SK-N-SH treated with all-trans-retinoic acid at 6 μM for 48 hours (cell line): ENCODE data around the gene SLC25A10.

ENCODE experiments used
- ATAC-seq: fragments of 200-7000 bp; cut with Tn5 transposase; 3 replicates; pipeline ENCODE4 v1.9.1; 2020; ENCODE audit warnings: mild to moderate bottlenecking, moderate library complexity
- ARNTL ChIP-seq: fragments of 450-650 bp; formaldehyde crosslinking; IDR thresholded peaks from 2 replicates; pipeline ENCODE4 v1.5.0; 2020; ENCODE audit warnings: low read depth, mild to moderate bottlenecking, moderate library complexity, borderline replicate concordance
- BACH2 ChIP-seq: fragments of 250-450 bp; sonication (Bioruptor Pico); IDR thresholded peaks from 2 replicates; pipeline ENCODE4 v1.9.0; 2021; ENCODE audit warnings: mild to moderate bottlenecking, borderline replicate concordance
- CREB5 ChIP-seq: fragments of 250-450 bp; sonication (Bioruptor Pico); IDR thresholded peaks from 2 replicates; pipeline ENCODE4 v1.5.1; 2020; ENCODE audit warnings: low read depth, mild to moderate bottlenecking, moderate library complexity
- CSDC2 ChIP-seq: fragments of 250-450 bp; sonication (Bioruptor Pico); IDR thresholded peaks from 2 replicates; pipeline ENCODE4 v1.5.0; 2020; ENCODE audit warnings: mild to moderate bottlenecking, moderate library complexity
- CSRNP3 ChIP-seq: fragments of 250-450 bp; sonication (Bioruptor Pico); IDR thresholded peaks from 2 replicates; pipeline ENCODE4 v1.5.1; 2021; ENCODE audit warnings: mild to moderate bottlenecking, moderate library complexity
- ESRRG ChIP-seq: fragments of 250-450 bp; sonication (Bioruptor Pico); IDR thresholded peaks from 2 replicates; pipeline ENCODE4 v1.6.1; 2021; ENCODE audit warnings: mild to moderate bottlenecking
- GLIS3 ChIP-seq: fragments of 250-450 bp; sonication (Bioruptor Pico); IDR thresholded peaks from 2 replicates; pipeline ENCODE4 v1.5.0; 2020; ENCODE audit warnings: mild to moderate bottlenecking, moderate library complexity
- ISL1 ChIP-seq: fragments of 250-450 bp; sonication (Bioruptor Pico); IDR thresholded peaks from 2 replicates; pipeline ENCODE4 v2.1.2; 2022; ENCODE audit warnings: mild to moderate bottlenecking, moderate library complexity
- OSR1 ChIP-seq: fragments of 250-450 bp; sonication (Bioruptor Pico); IDR thresholded peaks from 2 replicates; pipeline ENCODE4 v1.8.0; 2022; ENCODE audit warnings: moderate library complexity, mild to moderate bottlenecking, inconsistent platforms
- PPARA ChIP-seq: fragments of 250-450 bp; sonication (Bioruptor Pico); IDR thresholded peaks from 2 replicates; pipeline ENCODE4 v1.5.0; 2020; ENCODE audit warnings: mild to moderate bottlenecking, borderline replicate concordance
- RARB ChIP-seq: fragments of 250-450 bp; sonication (Bioruptor Pico); IDR thresholded peaks from 2 replicates; pipeline ENCODE4 v1.8.0; 2021; ENCODE audit warnings: mild to moderate bottlenecking, moderate library complexity
- SNAI2 ChIP-seq: fragments of 250-450 bp; sonication (Bioruptor Pico); IDR thresholded peaks from 2 replicates; pipeline ENCODE4 v1.5.0; 2020; ENCODE audit warnings: mild to moderate bottlenecking, moderate library complexity
- TCF4 ChIP-seq: fragments of 250-450 bp; sonication (Bioruptor Pico); IDR thresholded peaks from 2 replicates; pipeline ENCODE4 v1.8.0; 2021; ENCODE audit warnings: mild to moderate bottlenecking, moderate library complexity, borderline replicate concordance
- TOX ChIP-seq: fragments of 250-450 bp; sonication (Bioruptor Pico); IDR thresholded peaks from 2 replicates; pipeline ENCODE4 v1.8.0; 2021; ENCODE audit warnings: mild to moderate bottlenecking, moderate library complexity, borderline replicate concordance
- TSHZ2 ChIP-seq: fragments of 250-450 bp; sonication (Bioruptor Pico); IDR thresholded peaks from 2 replicates; pipeline ENCODE4 v1.5.0; 2020; ENCODE audit warnings: mild to moderate bottlenecking, moderate library complexity
- ZC3H10 ChIP-seq: fragments of 250-450 bp; sonication (Bioruptor Pico); IDR thresholded peaks from 2 replicates; pipeline ENCODE4 v1.5.1; 2021; ENCODE audit warnings: mild to moderate bottlenecking, moderate library complexity
- ZFP3 ChIP-seq: fragments of 250-450 bp; sonication (Bioruptor Pico); IDR thresholded peaks from 2 replicates; pipeline ENCODE4 v1.5.0; 2020; ENCODE audit warnings: mild to moderate bottlenecking, moderate library complexity
- ZFP30 ChIP-seq: fragments of 450-650 bp; formaldehyde crosslinking; IDR thresholded peaks from 2 replicates; pipeline ENCODE4 v1.5.0; 2022; ENCODE audit warnings: mild to moderate bottlenecking, moderate library complexity
- ZNF565 ChIP-seq: fragments of 450-650 bp; formaldehyde crosslinking; conservative IDR thresholded peaks from 2 replicates; pipeline ENCODE4 v1.5.0; 2020; ENCODE audit warnings: low read depth, mild to moderate bottlenecking, moderate library complexity
- ZNF70 ChIP-seq: fragments of 450-650 bp; formaldehyde crosslinking; IDR thresholded peaks from 2 replicates; pipeline ENCODE4 v1.5.0; 2020; ENCODE audit warnings: mild to moderate bottlenecking, moderate library complexity
- ZNF8 ChIP-seq: fragments of 450-650 bp; formaldehyde crosslinking; IDR thresholded peaks from 2 replicates; pipeline ENCODE4 v1.5.0; 2020; ENCODE audit warnings: mild to moderate bottlenecking, moderate library complexity
- TF ChIP-seq, protein P1 (sequence below): fragments of 250-450 bp; sonication (Bioruptor Pico); IDR thresholded peaks from 2 replicates; pipeline ENCODE4 v1.8.0; 2020; ENCODE audit warnings: mild to moderate bottlenecking, moderate library complexity, borderline replicate concordance
- TF ChIP-seq, protein P2 (sequence below): fragments of 250-450 bp; sonication (Bioruptor Pico); IDR thresholded peaks from 2 replicates; pipeline ENCODE4 v1.8.0; 2021; ENCODE audit warnings: low read depth, mild to moderate bottlenecking, moderate library complexity, borderline replicate concordance

The SLC25A10 gene

DNA sequence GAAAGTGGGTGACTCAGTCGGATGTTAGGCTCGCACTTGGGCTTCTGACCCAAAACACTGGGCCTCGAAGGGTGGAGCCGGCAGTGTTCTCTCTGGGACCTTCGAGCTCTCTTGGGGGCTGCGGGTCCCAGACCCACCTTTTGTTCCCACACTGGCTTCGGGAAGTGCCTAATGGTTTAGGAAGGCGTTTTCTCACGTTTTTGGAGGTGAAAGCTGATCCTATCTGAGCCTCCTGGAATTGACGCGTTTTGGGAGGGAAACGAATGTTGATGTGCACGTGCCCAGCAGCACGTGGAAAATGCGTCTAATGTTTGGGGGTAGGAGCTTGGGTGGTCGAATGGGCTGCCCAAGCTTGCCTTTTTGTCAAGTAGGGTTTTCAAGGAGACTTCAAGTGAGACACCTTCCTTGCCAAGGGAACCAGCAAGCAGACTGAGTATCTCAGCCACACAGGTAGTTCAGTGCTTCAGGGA is 27.6 kb upstream of the SLC25A10 start:
- no peak; the same call in 1 of the 3 replicates for ATAC-seq
- no peak for TF ChIP-seq CSDC2 (CRISPR knock-in tag)

DNA sequence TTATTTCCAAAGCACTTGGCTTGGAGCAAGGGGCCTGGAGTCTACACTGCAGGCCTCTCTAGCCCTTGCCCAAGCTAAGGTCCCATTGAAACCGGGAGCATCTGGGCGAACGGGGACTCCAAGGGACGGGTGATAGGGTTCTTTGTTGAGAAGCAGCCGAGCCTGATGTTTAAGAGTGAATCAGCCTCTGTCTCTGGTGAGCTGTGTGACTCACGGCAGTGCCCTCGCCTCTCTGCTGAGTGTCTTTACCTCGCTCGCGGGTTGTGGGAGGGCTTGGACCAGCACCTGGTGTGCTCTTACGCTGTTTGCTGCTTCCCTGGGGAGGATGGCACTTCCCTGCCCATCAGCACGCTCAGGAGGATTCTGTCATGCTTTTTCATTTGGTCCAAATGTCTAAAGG is 27.0 kb upstream of the SLC25A10 start:
- peak; percentile 11; the same call in 2 of the 3 replicates for ATAC-seq
- TF ChIP-seq RARB (CRISPR knock-in tag) (no peak), CSRNP3 (CRISPR knock-in tag) (no peak), ESRRG (CRISPR knock-in tag) (no peak), ZNF8 (CRISPR knock-in tag) (no peak), ZNF70 (CRISPR knock-in tag) (no peak), ZFP3 (CRISPR knock-in tag) (no peak), TCF4 (CRISPR knock-in tag) (no peak), ZNF565 (no peak), CREB5 (no peak), ARNTL (no peak), GLIS3 (CRISPR knock-in tag) (no peak), PPARA (CRISPR knock-in tag) (no peak), OSR1 (no peak), ISL1 (CRISPR knock-in tag) (no peak), CSDC2 (CRISPR knock-in tag) (no peak), TOX (CRISPR knock-in tag) (no peak)
- TF ChIP-seq, protein P1, sequence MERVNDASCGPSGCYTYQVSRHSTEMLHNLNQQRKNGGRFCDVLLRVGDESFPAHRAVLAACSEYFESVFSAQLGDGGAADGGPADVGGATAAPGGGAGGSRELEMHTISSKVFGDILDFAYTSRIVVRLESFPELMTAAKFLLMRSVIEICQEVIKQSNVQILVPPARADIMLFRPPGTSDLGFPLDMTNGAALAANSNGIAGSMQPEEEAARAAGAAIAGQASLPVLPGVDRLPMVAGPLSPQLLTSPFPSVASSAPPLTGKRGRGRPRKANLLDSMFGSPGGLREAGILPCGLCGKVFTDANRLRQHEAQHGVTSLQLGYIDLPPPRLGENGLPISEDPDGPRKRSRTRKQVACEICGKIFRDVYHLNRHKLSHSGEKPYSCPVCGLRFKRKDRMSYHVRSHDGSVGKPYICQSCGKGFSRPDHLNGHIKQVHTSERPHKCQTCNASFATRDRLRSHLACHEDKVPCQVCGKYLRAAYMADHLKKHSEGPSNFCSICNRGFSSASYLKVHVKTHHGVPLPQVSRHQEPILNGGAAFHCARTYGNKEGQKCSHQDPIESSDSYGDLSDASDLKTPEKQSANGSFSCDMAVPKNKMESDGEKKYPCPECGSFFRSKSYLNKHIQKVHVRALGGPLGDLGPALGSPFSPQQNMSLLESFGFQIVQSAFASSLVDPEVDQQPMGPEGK = no peak
- TF ChIP-seq, protein P2, sequence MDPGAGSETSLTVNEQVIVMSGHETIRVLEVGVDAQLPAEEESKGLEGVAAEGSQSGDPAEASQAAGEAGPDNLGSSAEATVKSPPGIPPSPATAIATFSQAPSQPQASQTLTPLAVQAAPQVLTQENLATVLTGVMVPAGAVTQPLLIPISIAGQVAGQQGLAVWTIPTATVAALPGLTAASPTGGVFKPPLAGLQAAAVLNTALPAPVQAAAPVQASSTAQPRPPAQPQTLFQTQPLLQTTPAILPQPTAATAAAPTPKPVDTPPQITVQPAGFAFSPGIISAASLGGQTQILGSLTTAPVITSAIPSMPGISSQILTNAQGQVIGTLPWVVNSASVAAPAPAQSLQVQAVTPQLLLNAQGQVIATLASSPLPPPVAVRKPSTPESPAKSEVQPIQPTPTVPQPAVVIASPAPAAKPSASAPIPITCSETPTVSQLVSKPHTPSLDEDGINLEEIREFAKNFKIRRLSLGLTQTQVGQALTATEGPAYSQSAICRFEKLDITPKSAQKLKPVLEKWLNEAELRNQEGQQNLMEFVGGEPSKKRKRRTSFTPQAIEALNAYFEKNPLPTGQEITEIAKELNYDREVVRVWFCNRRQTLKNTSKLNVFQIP = no peak
- TF ChIP-seq, all 23 proteins: peak for 0

DNA sequence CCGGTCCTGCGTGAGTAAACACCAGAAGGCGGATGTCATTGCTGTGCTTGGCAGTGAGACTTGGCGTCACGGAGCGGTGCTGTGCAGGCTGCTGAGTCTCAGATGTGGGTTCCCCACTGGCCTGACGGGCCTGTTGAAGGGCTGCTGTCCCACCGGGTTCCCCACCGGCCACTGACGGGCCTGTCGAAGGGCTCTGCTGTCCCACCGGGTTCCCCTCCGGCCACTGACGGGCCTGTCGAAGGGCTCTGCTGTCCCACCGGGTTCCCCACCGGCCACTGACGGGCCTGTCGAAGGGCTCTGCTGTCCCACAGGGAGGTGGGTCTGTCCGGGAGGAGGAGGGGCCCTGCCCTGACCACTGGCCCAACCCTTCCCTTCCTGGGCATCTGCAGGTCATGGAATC is 25.5 kb upstream of the SLC25A10 start:
- TF ChIP-seq ZFP3 (CRISPR knock-in tag) (no peak), BACH2 (CRISPR knock-in tag) (no peak), TOX (CRISPR knock-in tag) (no peak), GLIS3 (CRISPR knock-in tag) (no peak), ZNF565 (no peak), ESRRG (CRISPR knock-in tag) (no peak), SNAI2 (CRISPR knock-in tag) (no peak), ZC3H10 (CRISPR knock-in tag) (no peak), ZNF8 (CRISPR knock-in tag) (no peak), TCF4 (CRISPR knock-in tag) (no peak), ZFP30 (CRISPR knock-in tag) (no peak), CREB5 (no peak), ZNF70 (CRISPR knock-in tag) (no peak), OSR1 (no peak), TSHZ2 (CRISPR knock-in tag) (no peak), RARB (CRISPR knock-in tag) (no peak), PPARA (CRISPR knock-in tag) (no peak)
- TF ChIP-seq, protein P1 = no peak
- TF ChIP-seq, protein P2 = no peak
- TF ChIP-seq, all 23 proteins: peak for 0
- no peak for ATAC-seq
